HPDE6-E6E7 (cell line): Measurements from ENCODE around the gene ANKRD13B.

ENCODE experiments used
- DNase-seq: peaks from one replicate; pipeline ENCODE4 v3.0.0; 2011; ENCODE audit warnings: missing footprints; ENCODE audit errors: extremely low spot score

Gene ANKRD13B

GRCh38 chr17:29581583-29582253, 11.2 kb upstream of the ANKRD13B start:
- peak; percentile 78 for DNase-seq

GRCh38 chr17:29582254-29582765, 10.6 kb upstream of the ANKRD13B start:
- no peak for DNase-seq

GRCh38 chr17:29582772-29583171, 10.2 kb upstream of the ANKRD13B start:
- no peak for DNase-seq

GRCh38 chr17:29583324-29584248, 9.3 kb upstream of the ANKRD13B start:
- peak; percentile 80 for DNase-seq

- DNase-seq: no peak
These were observed 8.4 kb upstream of the ANKRD13B start for GRCh38 chr17:29584452-29585079.

GRCh38 chr17:29585080-29585751, 7.7 kb upstream of the ANKRD13B start:
- DNase-seq: no peak

GRCh38 chr17:29586676-29587469, 6.1 kb upstream of the ANKRD13B start:
- no peak for DNase-seq

- no peak for DNase-seq
These were observed 5.3 kb upstream of the ANKRD13B start for GRCh38 chr17:29587591-29587990.

- DNase-seq: no peak
These were observed 4.8 kb upstream of the ANKRD13B start for GRCh38 chr17:29588017-29588561.

GRCh38 chr17:29588562-29589411, 4.1 kb upstream of the ANKRD13B start:
- no peak for DNase-seq

- DNase-seq: peak; percentile 86
These were observed 3.2 kb upstream of the ANKRD13B start, which contains the start of gene GIT1 for GRCh38 chr17:29589524-29590410. TSS of gene GIT1 (minus strand) at chr17:29589648. CDS start at chr17:29589378, 270 bp downstream.

- no peak for DNase-seq
These were observed 2.4 kb upstream of the ANKRD13B start for GRCh38 chr17:29590411-29591145.

- no peak for DNase-seq
These were observed 1.7 kb upstream of the ANKRD13B start for GRCh38 chr17:29591146-29591736.

- DNase-seq: no peak
These were observed 959 bp upstream of the ANKRD13B start for GRCh38 chr17:29591737-29592608.

GRCh38 chr17:29593591-29594518, 923 bp downstream of the ANKRD13B start:
- DNase-seq: no peak
